Measurements from ENCODE around the gene AGL. TPM values are rescaled to one million over a fixed set of nuclear protein-coding genes. Genes with fewer than 3 reads are reported as not detected.

Gene AGL
- total RNA-seq, 2 experiments from 2014 or later = 12.2 to 20.6 TPM

GRCh38 chr1:99858286-99858685 lies 8.1 kb downstream of the AGL start:
- ChIA-PET POLR2A (interaction anchor here (1.0 to 1.7 kb wide), 2 partner anchors 11 to 19 kb away, joined by 4 to 5 read pairs; no protein-coding TSS in a partner anchor), CTCF (ENCODE audit: unreplicated experiment) (no interaction called here)
- intact Hi-C loops (cut with micrococcal nuclease; ENCODE audit: unreplicated experiment) = no loop called here

GRCh38 chr1:99858881-99859280 lies 8.7 kb downstream of the AGL start:
- Histone ChIP-seq H3K4me2 (ENCODE audit: low read length) (no peak overlapping the region), H3K36me3 (ENCODE audit: insufficient read depth, low read length) (peaks cover 57% of the 10 kb centered on the region), H2AFZ (ENCODE audit: low read length) (no peak overlapping the region), H3K79me2 (ENCODE audit: insufficient read depth, low read depth, low read length) (no peaks in the 10 kb centered on the region), H4K20me1 (ENCODE audit: insufficient read depth, low read length) (no peaks in the 10 kb centered on the region), H3K9me2 (ENCODE audit: insufficient read depth, low read length) (no peaks in the 10 kb centered on the region), H3K9me3 (ENCODE audit: low read length) (no peaks in the 10 kb centered on the region), H3K4me1 (ENCODE audit: insufficient read depth, low read length, poor library complexity, severe bottlenecking) (no peaks in the 10 kb centered on the region), H3K27ac (ENCODE audit: low read depth, low read length, poor library complexity, severe bottlenecking) (no peak overlapping the region), H3K4me3 (ENCODE audit: low read depth, low read length, poor library complexity, severe bottlenecking) (no peak overlapping the region)
- BruUV-seq (replicated peaks) = no TSS peak
- CTCF ChIA-PET (ENCODE audit: unreplicated experiment) = no interaction called here
- intact Hi-C loops (cut with micrococcal nuclease; ENCODE audit: unreplicated experiment) = no loop called here
- POLR2A ChIA-PET = interaction anchor here (0.7 to 1.7 kb wide), 5 partner anchors 9 to 441 kb away, joined by 3 to 5 read pairs (median 4); partner anchors contain the start of gene AGL
- no peak for DNase-seq (ENCODE audit: low spot score)
- TF ChIP-seq CTCF (conservative IDR thresholded peaks at IDR 0.05; ENCODE audit: low read length) = no peak
- no peak for TF ChIP-seq EZH2phosphoT487 (IDR thresholded peaks at IDR 0.05; ENCODE audit: borderline replicate concordance, low read depth, low read length)

More at GRCh38 chr1:99858286-99858685, 8.1 kb downstream of the AGL start:
- H3K9me3 ChIP-seq (ENCODE audit: low read length) = no peaks in the 10 kb centered on the region
- H3K4me2 ChIP-seq (ENCODE audit: low read length) = no peak overlapping the region
- no peak overlapping the region for H3K27ac ChIP-seq (ENCODE audit: low read depth, low read length, poor library complexity, severe bottlenecking)
- no peaks in the 10 kb centered on the region for H3K79me2 ChIP-seq (ENCODE audit: insufficient read depth, low read depth, low read length)
- H4K20me1 ChIP-seq (ENCODE audit: insufficient read depth, low read length) = no peaks in the 10 kb centered on the region
- H3K9me2 ChIP-seq (ENCODE audit: insufficient read depth, low read length) = no peaks in the 10 kb centered on the region
- no peak overlapping the region for H3K4me3 ChIP-seq (ENCODE audit: low read depth, low read length, poor library complexity, severe bottlenecking)
- H3K36me3 ChIP-seq (ENCODE audit: insufficient read depth, low read length) = peaks cover 56% of the 10 kb centered on the region
- no peaks in the 10 kb centered on the region for H3K4me1 ChIP-seq (ENCODE audit: insufficient read depth, low read length, poor library complexity, severe bottlenecking)
- H2AFZ ChIP-seq (ENCODE audit: low read length) = no peak overlapping the region
- no peak for DNase-seq (ENCODE audit: low spot score)
- no TSS peak for BruUV-seq (replicated peaks)
- TF ChIP-seq CTCF (conservative IDR thresholded peaks at IDR 0.05; ENCODE audit: low read length) = no peak
- no peak for TF ChIP-seq EZH2phosphoT487 (IDR thresholded peaks at IDR 0.05; ENCODE audit: borderline replicate concordance, low read depth, low read length)

GRCh38 chr1:99860703-99861102 lies 10.5 kb downstream of the AGL start:
- intact Hi-C loops (cut with micrococcal nuclease; ENCODE audit: unreplicated experiment) = no loop called here
- Histone ChIP-seq H3K79me2 (ENCODE audit: insufficient read depth, low read depth, low read length) (no peaks in the 10 kb centered on the region), H3K4me1 (ENCODE audit: insufficient read depth, low read length, poor library complexity, severe bottlenecking) (no peaks in the 10 kb centered on the region), H3K27ac (ENCODE audit: low read depth, low read length, poor library complexity, severe bottlenecking) (no peak overlapping the region), H3K4me3 (ENCODE audit: low read depth, low read length, poor library complexity, severe bottlenecking) (no peak overlapping the region), H3K4me2 (ENCODE audit: low read length) (no peak overlapping the region), H3K36me3 (ENCODE audit: insufficient read depth, low read length) (peaks cover 62% of the 10 kb centered on the region), H2AFZ (ENCODE audit: low read length) (no peak overlapping the region), H4K20me1 (ENCODE audit: insufficient read depth, low read length) (no peaks in the 10 kb centered on the region), H3K9me3 (ENCODE audit: low read length) (no peaks in the 10 kb centered on the region), H3K9me2 (ENCODE audit: insufficient read depth, low read length) (no peaks in the 10 kb centered on the region)
- BruUV-seq (replicated peaks) = no TSS peak
- no peak for DNase-seq (ENCODE audit: low spot score)
- ChIA-PET POLR2A (interaction anchor here (1.0 kb wide), 1 partner anchor 8 kb away, joined by 3 read pairs; no protein-coding TSS in a partner anchor), CTCF (ENCODE audit: unreplicated experiment) (no interaction called here)
- TF ChIP-seq EZH2phosphoT487 (IDR thresholded peaks at IDR 0.05; ENCODE audit: borderline replicate concordance, low read depth, low read length) (no peak), CTCF (conservative IDR thresholded peaks at IDR 0.05; ENCODE audit: low read length) (no peak)

Data from OCI-LY7 (cell line).